HG03575 (cell line): ENCODE results near the gene DENND6B.
"Not testable (repeated sequence)": the region's sequence is repeated elsewhere in the genome, so short reads cannot be mapped to it uniquely, and the experiment has no call there.

Experiments used
- ATAC-seq: cut with Tn5 transposase; IDR thresholded peaks from one replicate; pipeline ENCODE4 v1.9.1; 2021; ENCODE audit not compliant: unreplicated experiment, insufficient number of reproducible peaks, low FRiP score; ENCODE audit errors: extremely low read depth

DENND6B gene

GRCh38 chr22:50341977-50342650 lies 15.3 kb upstream of the DENND6B start:
- no peak for ATAC-seq

GRCh38 chr22:50339945-50340879 lies 13.4 kb upstream of the DENND6B start:
- ATAC-seq: no peak

GRCh38 chr22:50338860-50339462 lies 12.1 kb upstream of the DENND6B start:
- ATAC-seq: no peak

GRCh38 chr22:50338042-50338573 lies 11.3 kb upstream of the DENND6B start:
- no peak for ATAC-seq

GRCh38 chr22:50337262-50338041 lies 10.6 kb upstream of the DENND6B start:
- ATAC-seq: no peak

GRCh38 chr22:50334433-50334832 lies 7.6 kb upstream of the DENND6B start:
- ATAC-seq: not testable (repeated sequence)

GRCh38 chr22:50329236-50329635 lies 2.4 kb upstream of the DENND6B start:
- no peak for ATAC-seq

- ATAC-seq: no peak
Observed at GRCh38 chr22:50327711-50328019, 853 bp upstream of the DENND6B start.

GRCh38 chr22:50326225-50326955 lies 422 bp downstream of the DENND6B start:
- no peak for ATAC-seq

- ATAC-seq: no peak
Observed at GRCh38 chr22:50325444-50326224, 1.2 kb downstream of the DENND6B start.

GRCh38 chr22:50323900-50324299 lies 2.9 kb downstream of the DENND6B start:
- ATAC-seq: no peak

- not testable (repeated sequence) for ATAC-seq
Observed at GRCh38 chr22:50322382-50323104, 4.3 kb downstream of the DENND6B start.

- no peak for ATAC-seq
Observed at GRCh38 chr22:50320671-50321325, 6.0 kb downstream of the DENND6B start.

GRCh38 chr22:50320116-50320515 lies 6.7 kb downstream of the DENND6B start:
- no peak for ATAC-seq

GRCh38 chr22:50319503-50319951 lies 7.3 kb downstream of the DENND6B start:
- no peak for ATAC-seq

- ATAC-seq: no peak
Observed at GRCh38 chr22:50318698-50319411, 8.0 kb downstream of the DENND6B start.
